Activated CD8-positive, alpha-beta memory T cell treated with anti-CD3 and anti-CD28 coated beads for 24 hours (primary cell): ENCODE data around the gene MAST4.

Source experiments
- DNase-seq: peaks from one replicate; pipeline ENCODE4 v3.0.0-alpha.2; 2020

Gene MAST4

GRCh38 chr5:66850354-66851075 is 254.3 kb downstream of the MAST4 start:
- DNase-seq, result no peak

DNA sequence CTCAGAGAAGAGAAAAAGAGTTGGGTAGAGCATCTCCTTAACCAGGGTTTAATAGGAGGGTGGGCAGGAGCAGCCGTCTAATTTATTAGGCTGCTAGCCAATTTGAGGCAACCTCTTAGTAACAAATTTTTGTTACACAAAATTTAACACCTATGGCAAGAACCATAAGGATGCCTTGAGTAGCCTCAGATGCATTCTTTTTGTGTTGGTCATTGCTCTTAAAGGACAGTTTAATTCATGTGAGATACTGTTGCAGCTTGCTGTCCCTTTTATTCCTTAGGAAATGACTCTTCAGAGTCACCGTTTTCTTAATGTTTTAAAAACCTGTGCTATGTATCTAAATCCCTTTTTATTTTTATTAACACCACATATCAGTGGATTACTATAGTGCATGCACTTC is 255.1 kb downstream of the MAST4 start:
- no peak for DNase-seq

GRCh38 chr5:66854416-66854815 is 258.2 kb downstream of the MAST4 start:
- no peak for DNase-seq

DNA sequence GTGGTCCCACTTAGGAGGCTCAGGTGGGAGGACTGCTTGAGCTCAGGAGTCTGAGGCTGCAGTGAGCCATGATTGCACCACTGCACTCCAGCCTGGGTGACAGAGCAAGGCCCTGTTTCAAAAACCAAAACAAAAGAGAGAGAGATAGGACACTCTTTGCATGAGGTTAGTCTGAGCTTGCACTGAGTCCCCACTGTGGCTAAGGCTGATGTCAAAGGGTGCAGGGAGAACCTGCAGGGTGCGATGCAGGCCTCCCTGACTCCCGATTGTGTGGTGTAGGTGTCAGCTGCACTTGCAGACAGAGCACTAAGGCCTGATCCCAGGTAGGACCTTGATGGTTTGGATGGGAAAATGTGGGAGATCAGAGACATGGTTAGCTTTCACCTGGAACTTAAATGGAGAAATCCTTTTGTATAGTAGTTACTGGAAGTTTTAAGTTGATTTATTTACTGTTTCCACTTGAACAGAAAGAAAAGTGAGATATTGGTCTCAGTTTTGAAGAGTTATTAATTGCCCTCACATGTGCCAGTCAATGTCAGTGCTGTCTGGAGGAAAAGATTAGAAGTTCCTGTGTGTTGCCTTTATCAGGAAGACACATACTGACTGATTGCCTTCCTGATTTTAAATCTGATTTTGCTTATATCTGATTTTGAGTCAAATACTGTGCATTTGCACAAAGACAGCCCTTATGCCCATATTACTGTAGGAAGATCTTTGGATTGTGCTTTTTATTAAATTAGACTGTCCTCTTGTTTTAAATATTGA is 260.0 kb downstream of the MAST4 start:
- no peak for DNase-seq

DNA sequence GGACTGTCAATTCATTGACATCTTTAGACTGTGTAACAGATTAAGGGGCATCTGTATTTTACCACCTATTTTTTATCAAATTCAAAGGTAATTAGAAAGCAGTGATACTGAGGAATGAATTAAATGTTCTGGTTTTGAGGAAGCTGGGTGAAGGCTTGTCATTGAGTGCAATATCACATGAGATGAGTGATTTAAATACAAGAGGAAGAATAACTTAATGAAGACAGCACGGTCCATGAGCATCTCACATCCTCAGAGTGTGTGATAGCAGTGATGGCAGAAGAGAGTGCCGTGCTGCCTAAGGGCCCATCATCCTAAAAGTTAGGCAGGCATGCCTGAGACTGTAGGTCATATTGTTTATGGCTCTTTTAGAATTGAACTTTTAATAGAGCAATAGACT is 263.3 kb downstream of the MAST4 start:
- DNase-seq, result no peak

DNA sequence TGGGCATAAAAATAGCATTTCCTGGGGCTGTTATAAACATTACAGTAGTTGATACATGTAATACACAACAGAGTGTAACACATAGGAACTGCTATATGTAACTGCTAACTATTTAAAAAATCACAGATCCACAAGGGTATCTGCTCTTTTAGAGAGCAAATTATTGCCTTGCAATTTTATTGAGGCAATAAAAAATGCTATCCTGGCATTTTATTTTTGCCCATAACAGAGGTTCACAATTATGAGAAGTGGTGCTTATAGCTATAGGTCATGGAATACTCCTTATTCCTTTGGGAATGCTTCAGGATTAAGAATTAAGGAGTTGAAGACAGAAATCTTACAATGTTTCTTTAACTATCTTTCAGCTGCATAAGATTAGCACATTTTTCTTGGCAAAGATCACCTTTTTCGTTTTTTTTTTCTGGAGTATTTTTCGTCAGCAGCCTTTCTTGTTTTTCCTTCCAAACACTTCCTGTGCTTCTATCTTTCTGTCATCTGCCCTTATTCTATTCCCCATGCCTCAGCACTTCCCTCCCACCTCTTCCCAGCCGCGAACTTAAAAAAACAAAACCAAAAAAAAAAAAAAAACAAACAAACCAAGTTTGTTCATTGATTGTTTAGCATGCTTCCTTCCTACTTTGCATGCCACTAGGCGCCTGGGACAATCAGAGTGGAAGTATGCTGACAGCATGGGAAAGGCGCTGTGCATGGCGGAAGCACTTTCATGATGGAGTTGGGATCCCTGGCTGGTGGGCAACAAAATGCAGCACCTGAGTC is 264.2 kb downstream of the MAST4 start:
- DNase-seq, result no peak

DNA sequence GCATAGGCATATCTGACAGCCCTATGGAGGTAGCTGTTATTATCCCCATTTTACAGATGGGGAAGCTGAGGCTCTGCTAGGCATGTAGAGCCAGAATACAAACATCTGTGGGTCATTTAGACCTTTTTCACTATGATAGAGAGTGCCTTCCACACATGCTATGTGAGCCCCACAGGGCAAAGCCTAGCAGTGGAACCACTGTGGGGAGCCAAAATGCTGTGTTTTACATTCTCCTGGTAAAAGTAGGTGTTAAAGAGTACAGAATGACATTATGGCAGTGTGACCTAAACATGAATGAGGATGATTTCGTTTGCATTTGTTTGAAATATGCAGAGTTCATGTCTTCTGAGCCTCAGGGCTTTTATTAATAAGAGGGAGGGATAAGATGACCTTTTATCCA is 265.2 kb downstream of the MAST4 start:
- DNase-seq, result no peak

DNA sequence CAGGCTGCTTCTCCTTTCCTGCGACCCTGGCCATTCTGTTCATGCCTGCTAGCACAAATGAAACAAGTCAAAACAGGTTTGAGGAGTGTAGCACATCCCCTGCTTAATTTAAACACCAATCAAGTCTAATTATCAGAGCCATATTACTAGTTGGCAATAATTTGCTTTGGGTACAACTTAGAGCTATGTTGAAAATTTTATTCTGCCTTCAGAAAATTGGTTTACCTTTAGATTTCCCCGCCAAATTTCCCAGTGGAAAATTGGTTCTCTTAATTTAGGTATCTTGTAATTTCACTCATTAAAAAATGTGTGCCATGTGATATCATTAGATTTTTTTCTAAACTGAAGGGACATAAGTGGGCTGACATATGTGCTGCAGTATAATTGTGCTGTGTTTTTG is 265.8 kb downstream of the MAST4 start:
- DNase-seq, result no peak

DNA sequence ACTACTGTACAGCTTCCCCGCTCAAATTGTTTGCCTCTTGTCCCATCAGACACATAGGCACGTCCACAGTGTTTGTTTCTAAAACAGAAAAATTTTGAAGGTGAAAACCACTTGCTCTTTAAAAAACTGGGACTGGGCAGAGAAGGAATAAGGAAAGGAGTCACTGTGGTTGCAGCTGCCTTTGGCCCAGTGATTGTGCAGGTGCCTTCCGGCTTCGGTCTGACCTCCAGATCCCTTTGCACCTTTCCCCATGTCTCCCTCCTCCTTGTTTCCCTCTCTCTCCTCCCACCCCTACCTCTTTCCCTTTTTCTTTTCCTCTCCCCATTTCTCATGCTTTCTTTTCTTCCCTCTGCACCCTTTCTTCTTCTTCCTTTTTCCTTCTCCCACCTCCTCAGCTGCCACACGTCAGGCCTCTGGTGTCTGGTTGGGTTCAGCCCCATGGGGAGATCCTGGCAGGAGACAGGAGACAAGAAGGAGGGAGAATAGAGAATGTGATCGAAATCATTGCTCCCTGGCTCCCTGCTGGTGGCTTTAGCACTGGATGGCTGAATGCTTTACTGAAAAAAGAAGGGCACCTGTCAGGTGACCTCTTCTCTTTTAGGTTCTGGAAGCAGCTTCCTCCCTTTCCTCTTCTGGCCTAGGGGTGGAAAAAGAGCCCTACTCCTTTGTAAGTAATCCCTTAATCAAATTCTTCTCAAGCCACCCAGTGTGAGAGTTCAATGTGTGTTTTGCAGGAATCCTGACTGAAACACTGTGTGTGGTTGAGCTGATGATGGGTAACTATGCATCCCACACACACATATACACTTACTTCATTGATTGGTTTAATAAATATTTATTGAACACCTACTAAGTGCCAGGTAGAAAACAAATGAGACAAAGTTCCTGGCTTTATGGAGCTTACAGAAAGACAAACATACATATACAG is 267.3 kb downstream of the MAST4 start:
- no peak for DNase-seq

- no peak for DNase-seq
Measured at GRCh38 chr5:66864240-66864884, 268.2 kb downstream of the MAST4 start.

DNA sequence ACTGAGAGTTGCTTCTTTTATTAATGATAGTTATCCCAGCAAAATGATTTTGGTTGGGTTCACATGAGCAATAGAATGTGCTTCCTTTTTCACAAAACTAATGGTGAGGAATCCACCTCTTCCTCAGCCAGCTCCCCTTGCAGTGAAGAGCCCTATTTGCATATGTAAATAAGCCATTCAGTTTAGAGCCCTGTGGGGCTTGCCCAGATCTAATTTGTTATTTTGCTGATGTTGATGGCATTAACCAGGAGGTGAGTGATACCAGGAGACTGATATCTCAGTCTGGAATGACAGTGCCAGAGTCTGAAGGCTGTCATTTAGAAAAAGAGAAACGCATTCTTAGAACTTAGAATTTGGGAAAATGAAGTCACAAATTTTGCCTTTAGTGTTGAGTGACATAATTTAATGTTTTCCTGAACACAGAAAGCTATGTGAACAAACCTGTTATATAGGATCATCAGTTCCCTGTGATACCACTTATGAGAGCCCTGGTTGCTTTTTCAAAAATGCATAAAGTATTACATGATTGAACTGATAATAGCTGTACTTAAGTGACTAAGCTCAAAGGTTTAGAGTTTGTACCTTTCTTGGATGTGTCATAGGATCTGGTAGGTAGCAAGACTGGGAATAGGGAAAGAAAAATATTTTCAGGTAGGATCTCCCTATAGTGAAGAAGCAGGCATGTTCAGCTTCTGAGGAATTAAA is 271.6 kb downstream of the MAST4 start:
- no peak for DNase-seq

- no peak for DNase-seq
Measured at GRCh38 chr5:66869347-66869746, 273.2 kb downstream of the MAST4 start.

DNA sequence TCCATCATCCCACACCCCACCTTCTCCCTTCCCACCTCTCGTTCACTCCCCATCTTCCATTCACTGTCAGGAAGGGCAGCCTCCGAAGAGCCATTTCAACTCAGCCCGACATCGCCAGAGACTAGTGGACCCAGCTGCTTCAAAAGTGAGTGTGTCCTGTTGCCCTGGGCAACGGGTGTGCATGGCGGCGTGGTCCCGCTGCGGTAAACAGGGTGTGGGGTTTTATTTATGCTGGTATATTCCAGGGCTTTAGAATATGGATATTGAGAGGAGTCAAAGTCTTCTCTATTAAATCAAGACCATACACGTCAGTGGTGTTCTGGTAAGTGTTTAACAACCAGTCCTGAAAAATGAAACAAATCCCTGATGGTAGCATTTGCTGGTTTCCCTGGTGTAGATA is 274.5 kb downstream of the MAST4 start:
- no peak for DNase-seq

DNA sequence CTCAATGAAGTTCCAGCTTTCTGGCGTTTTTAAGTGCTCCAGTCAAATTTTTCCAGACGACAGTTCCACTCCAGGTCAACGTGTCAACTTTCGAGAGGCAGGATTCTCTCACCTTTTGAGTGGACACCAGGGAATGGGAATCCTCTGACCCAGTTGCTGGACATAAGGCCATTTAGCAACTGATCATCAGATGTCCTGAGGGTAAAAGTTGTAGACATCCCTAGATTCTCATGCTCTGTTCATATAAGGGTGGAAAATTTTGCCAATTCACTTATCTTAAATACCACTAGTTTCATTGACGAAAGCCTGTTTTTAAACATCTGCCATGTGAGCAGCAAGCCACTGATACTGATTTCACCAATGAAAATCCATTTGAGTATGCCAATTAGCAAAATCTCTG is 275.5 kb downstream of the MAST4 start:
- DNase-seq, result no peak

- no peak for DNase-seq
Measured at GRCh38 chr5:66872736-66873331, 276.6 kb downstream of the MAST4 start.

GRCh38 chr5:66874004-66874403 is 277.8 kb downstream of the MAST4 start:
- no peak for DNase-seq

- no peak for DNase-seq
Measured at GRCh38 chr5:66875315-66875714, 279.1 kb downstream of the MAST4 start.

GRCh38 chr5:66876266-66876807 is 280.1 kb downstream of the MAST4 start:
- no peak for DNase-seq

GRCh38 chr5:66877843-66878242 is 281.6 kb downstream of the MAST4 start:
- no peak for DNase-seq

- DNase-seq, result no peak
Measured at GRCh38 chr5:66880401-66880800, 284.2 kb downstream of the MAST4 start.
